Stimulated activated naive B cell treated with anti-CD40 and anti-IgM and Interleukin-4, amounts not matched to agents 10 μg/mL and 1 μg/mL and 100 μg/mL, for 72 hours (primary cell): ENCODE results near the gene PRKN.

Experiments used
- ATAC-seq, 2 donors: fragments of 150-1000 bp; cut with Tn5 transposase; replicated peaks; 2 replicates each; pipeline ENCODE4 v1.10.0; 2021; ENCODE audit warnings: moderate library complexity in 1 of 2
- DNase-seq: peaks from one replicate; pipeline ENCODE4 v3.0.0; 2021
- H3K27ac Mint-ChIP-seq: one replicate; pipeline ENCODE4 v1.8.0; 2022; ENCODE audit warnings: mild to moderate bottlenecking, mixed read lengths
- H3K27me3 Mint-ChIP-seq, 2 donors: one replicate each; pipeline ENCODE4 v1.8.0; 2022; ENCODE audit warnings: mixed read lengths in 2 of 2
- H3K36me3 Mint-ChIP-seq, 2 donors: one replicate each; pipeline ENCODE4 v1.8.0; 2022; ENCODE audit warnings: mixed read lengths in 2 of 2, mild to moderate bottlenecking in 1 of 2
- H3K4me1 Mint-ChIP-seq, 2 donors: one replicate each; pipeline ENCODE4 v1.8.0; 2022; ENCODE audit warnings: mixed read lengths in 2 of 2, mild to moderate bottlenecking in 1 of 2
- H3K4me3 Mint-ChIP-seq, 2 donors: one replicate each; pipeline ENCODE4 v1.8.0; 2022; ENCODE audit warnings: mild to moderate bottlenecking in 2 of 2, mixed read lengths in 2 of 2, moderate library complexity in 1 of 2
- H3K9me3 Mint-ChIP-seq, 2 donors: one replicate each; pipeline ENCODE4 v1.8.0; 2022; ENCODE audit warnings: mixed read lengths in 2 of 2, mild to moderate bottlenecking in 1 of 2

Gene PRKN

DNA sequence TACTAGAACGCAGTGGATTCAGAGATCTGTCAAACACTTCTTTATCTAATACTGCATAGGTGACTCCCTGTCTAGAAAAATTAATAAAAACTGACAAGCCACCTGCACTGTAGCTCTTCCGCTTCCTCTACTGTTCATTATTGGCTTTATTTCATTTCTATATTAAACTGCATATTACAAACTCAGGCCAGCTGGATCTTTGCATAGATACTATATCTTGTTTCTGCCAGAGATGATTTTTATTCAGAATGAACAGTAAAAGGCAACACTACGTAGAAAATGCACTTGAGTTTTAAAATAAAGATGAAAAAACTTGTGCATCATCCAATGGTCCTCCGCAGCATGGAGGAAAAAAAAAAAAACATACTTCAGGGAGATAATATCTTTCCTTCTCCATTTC lies 508.3 kb downstream of the PRKN start:
- no peaks in the 10 kb centered on the region for H3K27me3 Mint-ChIP-seq
- no peak overlapping the region for H3K4me3 Mint-ChIP-seq
- H3K4me1 Mint-ChIP-seq = no peaks in the 10 kb centered on the region
- DNase-seq = no peak
- H3K36me3 Mint-ChIP-seq = no peaks in the 10 kb centered on the region
- no peak overlapping the region for H3K27ac Mint-ChIP-seq
- ATAC-seq = no peak
- H3K9me3 Mint-ChIP-seq = peaks cover 1 to 6% of the 10 kb centered on the region in 2 donors

DNA sequence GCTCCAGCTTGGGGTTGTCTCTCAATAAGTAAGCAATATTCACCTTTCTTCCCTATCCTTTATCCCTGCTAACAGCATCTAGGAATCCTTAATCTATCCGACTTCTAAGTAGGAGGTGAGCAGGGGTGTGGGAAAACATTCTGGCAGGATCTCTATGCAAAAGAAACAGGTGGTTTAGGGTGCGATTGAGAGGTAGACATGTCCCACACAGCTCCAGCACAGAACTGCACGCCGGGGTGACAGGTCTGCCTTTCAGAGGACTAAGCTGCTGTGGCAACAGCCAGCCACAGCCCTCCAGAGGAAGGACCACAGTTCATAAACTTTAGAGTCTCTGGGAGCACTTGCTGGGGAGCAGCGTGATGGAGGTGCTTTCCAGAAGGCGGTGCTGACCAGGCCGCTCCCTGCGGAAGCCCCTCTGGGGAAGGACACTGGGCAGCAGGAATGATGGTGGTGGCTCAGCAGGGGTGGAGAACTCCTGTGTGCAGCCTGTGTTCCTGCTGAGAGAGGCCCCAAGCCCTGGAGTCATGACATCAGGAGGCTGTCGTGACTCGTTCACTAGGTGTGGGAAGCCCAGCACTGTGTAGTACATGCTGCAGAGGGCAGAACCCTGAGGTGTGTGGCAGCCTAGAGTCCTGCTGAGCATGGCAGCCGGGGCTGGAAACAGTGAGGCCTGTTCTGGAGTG lies 509.6 kb downstream of the PRKN start:
- DNase-seq (no peak), ATAC-seq (peak in 1 of 2 donors; percentile 29)
- Mint-ChIP-seq H3K4me1 (no peaks in the 10 kb centered on the region), H3K4me3 (no peak overlapping the region), H3K27me3 (no peaks in the 10 kb centered on the region), H3K9me3 (peaks cover 1 to 6% of the 10 kb centered on the region in 2 donors), H3K36me3 (no peaks in the 10 kb centered on the region), H3K27ac (no peak overlapping the region)

DNA sequence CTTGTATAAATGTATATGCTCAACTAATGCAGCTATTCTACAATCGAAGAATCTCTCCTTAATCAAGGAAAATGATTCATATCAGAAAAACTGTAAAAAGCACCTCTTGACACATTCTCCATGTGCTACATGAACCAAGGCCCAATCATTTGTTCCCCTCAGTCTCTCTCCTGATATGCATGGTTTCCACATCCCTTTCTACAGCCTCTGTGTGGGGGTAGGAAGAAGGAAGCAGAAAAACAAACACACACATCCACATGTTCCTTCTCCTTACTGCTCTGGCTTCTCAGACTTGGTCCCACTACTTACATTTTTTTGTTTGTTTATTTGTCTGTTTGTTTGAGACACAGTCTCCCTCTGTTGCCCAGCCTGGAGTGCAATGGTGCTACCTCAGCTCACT lies 510.5 kb downstream of the PRKN start:
- no peak overlapping the region for H3K4me3 Mint-ChIP-seq
- peaks cover 1 to 6% of the 10 kb centered on the region in 2 donors for H3K9me3 Mint-ChIP-seq
- no peaks in the 10 kb centered on the region for H3K4me1 Mint-ChIP-seq
- no peak for ATAC-seq
- DNase-seq = no peak
- H3K36me3 Mint-ChIP-seq = no peaks in the 10 kb centered on the region
- H3K27ac Mint-ChIP-seq = no peak overlapping the region
- H3K27me3 Mint-ChIP-seq = no peaks in the 10 kb centered on the region

DNA sequence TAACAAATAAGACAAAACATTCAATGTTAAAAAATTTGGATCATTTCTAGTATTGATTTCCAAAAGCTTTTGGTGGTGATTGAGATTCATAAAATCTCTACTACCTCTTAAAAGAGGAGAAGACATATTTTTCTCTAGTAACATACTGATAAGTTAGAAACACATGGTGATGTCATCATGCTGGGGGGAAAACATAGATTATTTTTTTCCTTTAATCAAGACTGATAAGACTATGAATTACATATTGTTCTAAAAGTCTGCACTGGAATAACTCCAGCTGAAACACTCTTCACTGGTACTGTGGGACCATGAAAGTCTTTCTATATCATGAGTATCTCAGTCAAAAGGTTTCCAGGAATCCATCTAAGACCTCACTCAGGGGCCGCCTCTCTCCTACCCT lies 515.8 kb downstream of the PRKN start:
- Mint-ChIP-seq H3K4me3 (no peak overlapping the region), H3K27ac (no peak overlapping the region), H3K36me3 (peaks cover 0 to 4% of the 10 kb centered on the region in 2 donors), H3K27me3 (no peaks in the 10 kb centered on the region), H3K9me3 (peaks cover 0 to 7% of the 10 kb centered on the region in 2 donors), H3K4me1 (no peaks in the 10 kb centered on the region)
- ATAC-seq (no peak), DNase-seq (no peak)

- H3K9me3 Mint-ChIP-seq = peaks cover 0 to 7% of the 10 kb centered on the region in 2 donors
- H3K27ac Mint-ChIP-seq = no peak overlapping the region
- H3K4me3 Mint-ChIP-seq = no peak overlapping the region
- H3K36me3 Mint-ChIP-seq = peaks cover 0 to 4% of the 10 kb centered on the region in 2 donors
- DNase-seq = no peak
- ATAC-seq = no peak
- H3K27me3 Mint-ChIP-seq = no peaks in the 10 kb centered on the region
- no peaks in the 10 kb centered on the region for H3K4me1 Mint-ChIP-seq
Observed at GRCh38 chr6:162211022-162211421, 516.5 kb downstream of the PRKN start.

- Mint-ChIP-seq H3K9me3 (peaks cover 0 to 4% of the 10 kb centered on the region in 2 donors), H3K36me3 (no peaks in the 10 kb centered on the region), H3K4me1 (no peaks in the 10 kb centered on the region), H3K27me3 (no peaks in the 10 kb centered on the region), H3K27ac (no peak overlapping the region), H3K4me3 (no peak overlapping the region)
- no peak for DNase-seq
- ATAC-seq = no peak
Observed at GRCh38 chr6:162203287-162203686, 524.3 kb downstream of the PRKN start.

DNA sequence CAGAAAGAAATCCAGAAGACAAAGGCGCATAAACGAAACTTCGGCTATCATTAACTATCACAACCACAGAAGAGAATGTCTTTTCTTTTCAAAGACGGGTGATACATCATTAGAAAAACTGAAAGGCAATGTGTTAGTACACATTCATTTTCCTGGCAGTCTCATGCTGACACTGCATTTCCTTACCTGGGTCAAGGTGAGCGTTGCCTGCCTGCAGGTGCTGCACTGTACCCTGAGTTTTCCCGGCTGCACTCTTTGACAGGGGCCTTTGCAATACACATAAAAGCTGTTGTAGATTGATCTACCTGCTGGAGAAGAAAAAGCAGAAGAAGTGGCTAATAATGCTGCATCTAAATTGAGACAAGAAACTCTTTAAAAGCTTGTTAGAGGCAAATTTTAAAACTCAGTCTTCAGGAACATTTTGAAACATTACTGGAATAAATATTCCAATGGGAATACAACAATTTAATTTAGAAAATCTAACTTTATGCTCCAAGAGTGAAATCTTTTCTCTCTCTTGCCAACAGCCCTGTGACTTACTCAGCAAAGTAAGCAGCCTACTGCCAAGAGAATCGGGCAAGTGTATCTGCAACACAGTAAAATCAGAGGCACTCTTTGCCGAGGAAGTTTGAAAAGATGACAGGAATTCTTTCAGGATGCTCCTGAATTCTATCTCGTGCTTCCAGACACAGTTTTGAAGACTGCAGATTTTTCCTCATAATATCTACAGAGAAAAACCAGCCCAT lies 526.4 kb downstream of the PRKN start:
- Mint-ChIP-seq H3K36me3 (no peaks in the 10 kb centered on the region), H3K4me1 (no peaks in the 10 kb centered on the region), H3K4me3 (no peak overlapping the region), H3K9me3 (peaks cover 0 to 2% of the 10 kb centered on the region in 2 donors), H3K27me3 (no peaks in the 10 kb centered on the region), H3K27ac (no peak overlapping the region)
- ATAC-seq (no peak), DNase-seq (no peak)

- Mint-ChIP-seq H3K4me1 (no peaks in the 10 kb centered on the region), H3K27ac (no peak overlapping the region), H3K9me3 (peaks cover 0 to 2% of the 10 kb centered on the region in 2 donors), H3K27me3 (no peaks in the 10 kb centered on the region), H3K4me3 (no peak overlapping the region), H3K36me3 (no peaks in the 10 kb centered on the region)
- no peak for DNase-seq
- no peak for ATAC-seq
Observed at GRCh38 chr6:162200041-162200440, 527.5 kb downstream of the PRKN start.

- Mint-ChIP-seq H3K9me3 (peaks cover 0 to 2% of the 10 kb centered on the region in 2 donors), H3K27me3 (no peaks in the 10 kb centered on the region), H3K4me3 (no peak overlapping the region), H3K4me1 (no peaks in the 10 kb centered on the region), H3K36me3 (no peaks in the 10 kb centered on the region), H3K27ac (no peak overlapping the region)
- ATAC-seq (no peak), DNase-seq (no peak)
Observed at GRCh38 chr6:162198925-162199324, 528.6 kb downstream of the PRKN start.

DNA sequence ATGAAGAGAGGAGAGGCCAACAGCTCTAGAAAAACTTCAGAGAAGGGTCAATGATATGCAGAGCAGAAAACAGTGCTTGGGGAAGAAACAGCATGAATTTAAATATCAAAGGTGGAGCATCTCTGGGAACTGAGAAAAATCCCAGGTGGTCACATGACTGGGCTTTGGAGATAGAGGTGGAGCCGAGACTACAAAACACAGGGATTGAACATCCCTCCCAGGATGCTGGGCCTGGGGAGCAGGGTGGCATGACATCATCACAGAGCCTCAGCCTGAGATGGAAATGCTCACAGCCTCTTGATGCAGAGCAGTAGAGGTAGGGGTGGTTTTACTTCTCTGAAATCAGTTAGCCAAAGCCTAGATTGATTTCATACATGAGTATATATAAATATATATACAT lies 529.5 kb downstream of the PRKN start:
- Mint-ChIP-seq H3K4me1 (no peaks in the 10 kb centered on the region), H3K9me3 (peaks cover 0 to 2% of the 10 kb centered on the region in 2 donors), H3K27me3 (no peaks in the 10 kb centered on the region), H3K36me3 (no peaks in the 10 kb centered on the region), H3K4me3 (no peak overlapping the region), H3K27ac (no peak overlapping the region)
- ATAC-seq = no peak
- DNase-seq = no peak

- Mint-ChIP-seq H3K27me3 (no peaks in the 10 kb centered on the region), H3K4me1 (no peaks in the 10 kb centered on the region), H3K36me3 (no peaks in the 10 kb centered on the region), H3K4me3 (no peak overlapping the region), H3K27ac (no peak overlapping the region), H3K9me3 (peaks cover 0 to 2% of the 10 kb centered on the region in 2 donors)
- ATAC-seq = no peak
- DNase-seq = no peak
Observed at GRCh38 chr6:162195441-162195840, 532.1 kb downstream of the PRKN start.

DNA sequence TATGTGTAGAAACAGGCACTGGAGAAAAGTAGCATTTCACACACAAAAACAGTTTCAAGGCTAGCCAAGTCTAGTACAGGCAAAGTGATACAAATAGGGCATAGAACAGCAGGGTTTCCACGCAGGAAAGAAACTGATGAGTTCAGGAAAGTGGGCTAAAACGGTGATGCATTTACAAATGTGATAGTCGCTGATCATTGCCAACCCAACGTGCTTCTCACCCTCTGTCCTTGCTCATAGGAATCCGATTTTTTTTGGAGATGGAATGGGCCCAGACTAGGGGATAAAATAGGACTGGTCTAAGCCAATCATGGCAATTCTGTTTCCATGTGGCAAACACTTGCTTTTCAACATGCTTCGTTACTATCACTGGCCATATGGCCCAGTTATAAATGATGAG lies 536.6 kb downstream of the PRKN start:
- H3K27me3 Mint-ChIP-seq = no peaks in the 10 kb centered on the region
- peaks cover 3 to 4% of the 10 kb centered on the region in 2 donors for H3K9me3 Mint-ChIP-seq
- no peak for ATAC-seq

GRCh38 chr6:162187168-162187935 lies 540.2 kb downstream of the PRKN start:
- H3K4me3 Mint-ChIP-seq = no peak overlapping the region
- no peaks in the 10 kb centered on the region for H3K36me3 Mint-ChIP-seq
- DNase-seq (no peak), ATAC-seq (no peak)
- peaks cover 3 to 4% of the 10 kb centered on the region in 2 donors for H3K9me3 Mint-ChIP-seq
- H3K4me1 Mint-ChIP-seq = no peaks in the 10 kb centered on the region
- no peaks in the 10 kb centered on the region for H3K27me3 Mint-ChIP-seq
- H3K27ac Mint-ChIP-seq = no peak overlapping the region

More for the DNA sequence above, 536.6 kb downstream of the PRKN start:
- DNase-seq = no peak
- no peaks in the 10 kb centered on the region for H3K36me3 Mint-ChIP-seq
- H3K4me3 Mint-ChIP-seq = no peak overlapping the region
- H3K4me1 Mint-ChIP-seq = no peaks in the 10 kb centered on the region
- no peak overlapping the region for H3K27ac Mint-ChIP-seq

GRCh38 chr6:162184465-162184864 lies 543.1 kb downstream of the PRKN start:
- Mint-ChIP-seq H3K4me1 (peaks cover 10 to 15% of the 10 kb centered on the region in 2 donors), H3K27me3 (no peaks in the 10 kb centered on the region), H3K27ac (no peak overlapping the region), H3K4me3 (no peak overlapping the region), H3K9me3 (peaks cover 3 to 9% of the 10 kb centered on the region in 2 donors), H3K36me3 (no peaks in the 10 kb centered on the region)
- DNase-seq (no peak), ATAC-seq (no peak)
